ENCODE data around the gene IFI27. TPM values are rescaled to one million over a fixed set of nuclear protein-coding genes. Genes with fewer than 3 reads are reported as not detected.

The IFI27 gene
- total and polyA plus RNA-seq, 10 of the 15 experiments (the other 5 are each of a cell fraction or from before 2014, with no cell fraction given) = 1.1 to 45.5 (median 3.3) TPM

- Histone ChIP-seq H3K36me3 (ENCODE audit: control insufficient read depth in 2 of 2, insufficient read depth in 2 of 2, low read length in 1 of 2) (no peaks in the 10 kb centered on the region), H3K4me1 (ENCODE audit: control insufficient read depth, insufficient read depth, low read length) (no peaks in the 10 kb centered on the region), H3K27me3 (replicated peaks in 1 of 2; ENCODE audit: control insufficient read depth in 2 of 2, insufficient read depth in 2 of 2, low read length in 1 of 2) (peaks cover 2 to 5% of the 10 kb centered on the region in 2 experiments; a peak in 3 of 4 replicates), H3K79me2 (ENCODE audit: control insufficient read depth, insufficient read depth, low read length) (no peaks in the 10 kb centered on the region), H3K9me3 (replicated peaks; ENCODE audit: control insufficient read depth, insufficient read depth, low read length) (no peaks in the 10 kb centered on the region; the same call in 2 of the 3 replicates), H2AFZ (ENCODE audit: control insufficient read depth, low read depth, low read length) (no peak overlapping the region), H3K9ac (ENCODE audit: control insufficient read depth, insufficient read depth, low read length) (no peak overlapping the region), H3K4me2 (ENCODE audit: control insufficient read depth, insufficient read depth) (no peak overlapping the region), H3K4me3 (no peak overlapping the region), H3K27ac (ENCODE audit: control insufficient read depth, insufficient read depth) (no peak overlapping the region), H4K20me1 (ENCODE audit: control insufficient read depth, insufficient read depth) (no peaks in the 10 kb centered on the region)
- ATAC-seq (no peak), DNase-seq (ENCODE audit: low read depth, low spot score) (no peak), FAIRE-seq (no peak)
- in situ Hi-C loops (cut with MboI) = no loop called here
- ChIA-PET SMC1A (ENCODE audit: uncharacterized antibody, unreplicated experiment) (no interaction called here), CTCF (no interaction called here), POLR2A (no interaction called here), RAD21 (ENCODE audit: unreplicated experiment) (no interaction called here)
- no TSS peak for BruUV-seq (replicated peaks)
- 38% methylated on average over 10 of the region's 10 CpGs for WGBS (ENCODE audit: insufficient coverage, insufficient replicate concordance, low lambda C conversion rate, missing lambda C conversion rate)
- TF ChIP-seq MYB (IDR thresholded peaks at IDR 0.05; ENCODE audit: borderline replicate concordance, low read depth, low read length) = no peak
- TF ChIP-seq SUPT20H (IDR thresholded peaks at IDR 0.05; ENCODE audit: borderline replicate concordance, control insufficient read depth, low read depth, low read length) = no peak
- no peak for TF ChIP-seq MTA2 (IDR thresholded peaks at IDR 0.05; ENCODE audit: low read depth)
- TF ChIP-seq E2F8 (IDR thresholded peaks at IDR 0.05; ENCODE audit: low read depth, partially characterized antibody) = no peak
- TF ChIP-seq RBBP5 (conservative IDR thresholded peaks at IDR 0.05) = no peak
- no peak for TF ChIP-seq MXI1 (IDR thresholded peaks at IDR 0.05; ENCODE audit: low read depth, low read length)
- TF ChIP-seq SUZ12 (IDR thresholded peaks at IDR 0.05; ENCODE audit: unreplicated experiment) = no peak
- no peak for TF ChIP-seq PAX5 (IDR thresholded peaks at IDR 0.05; ENCODE audit: borderline replicate concordance, low read depth, low read length)
- no peak for TF ChIP-seq ZBTB4 (CRISPR knock-in tag; IDR thresholded peaks at IDR 0.05)
- TF ChIP-seq KDM1A (IDR thresholded peaks at IDR 0.05; ENCODE audit: borderline replicate concordance) = no peak
- no peak for TF ChIP-seq ZBTB11 (CRISPR knock-in tag; IDR thresholded peaks at IDR 0.05)
- intact Hi-C loops (cut with micrococcal nuclease; ENCODE audit: unreplicated experiment) = no loop called here
Observed at GRCh38 chr14:94116701-94117100, 6.2 kb downstream of the IFI27 start.
